HG02610 (cell line): ENCODE results near the gene ZNF662.

ENCODE experiments used
- ATAC-seq: cut with Tn5 transposase; IDR thresholded peaks from one replicate; pipeline ENCODE4 v1.9.1; 2021; ENCODE audit warnings: mild to moderate bottlenecking, moderate library complexity; ENCODE audit not compliant: unreplicated experiment

ZNF662 gene

GRCh38 chr3:42886294-42886822 lies 19.6 kb upstream of the ZNF662 start:
- ATAC-seq, result no peak

- ATAC-seq, result no peak
Measured at GRCh38 chr3:42887084-42887483, 18.9 kb upstream of the ZNF662 start.

GRCh38 chr3:42891042-42891441 lies 14.9 kb upstream of the ZNF662 start:
- no peak for ATAC-seq

GRCh38 chr3:42892169-42892568 lies 13.8 kb upstream of the ZNF662 start:
- no peak for ATAC-seq

GRCh38 chr3:42892807-42893206 lies 13.1 kb upstream of the ZNF662 start:
- ATAC-seq, result no peak

- ATAC-seq, result no peak
Measured at GRCh38 chr3:42894698-42895579, 11.0 kb upstream of the ZNF662 start.

GRCh38 chr3:42895580-42895868 lies 10.4 kb upstream of the ZNF662 start:
- ATAC-seq, result no peak

GRCh38 chr3:42898896-42899675 lies 6.9 kb upstream of the ZNF662 start:
- no peak for ATAC-seq

- ATAC-seq, result no peak
Measured at GRCh38 chr3:42900226-42901072, 5.5 kb upstream of the ZNF662 start.

GRCh38 chr3:42901073-42901415 lies 4.9 kb upstream of the ZNF662 start:
- ATAC-seq, result no peak

- ATAC-seq, result no peak
Measured at GRCh38 chr3:42902257-42902656, 3.7 kb upstream of the ZNF662 start.

GRCh38 chr3:42904076-42904475 lies 1.9 kb upstream of the ZNF662 start:
- no peak for ATAC-seq

GRCh38 chr3:42905740-42906069 lies 237 bp upstream of the ZNF662 start:
- no peak for ATAC-seq

- no peak for ATAC-seq
Measured at GRCh38 chr3:42906848-42907183, 874 bp downstream of the ZNF662 start.

- no peak for ATAC-seq
Measured at GRCh38 chr3:42908675-42909074, 2.7 kb downstream of the ZNF662 start.

- ATAC-seq, result no peak
Measured at GRCh38 chr3:42911551-42911950, 5.6 kb downstream of the ZNF662 start.

GRCh38 chr3:42914771-42915515 lies 9.0 kb downstream of the ZNF662 start:
- ATAC-seq, result no peak

- no peak for ATAC-seq
Measured at GRCh38 chr3:42923606-42924005, 17.7 kb downstream of the ZNF662 start.

- ATAC-seq, result no peak
Measured at GRCh38 chr3:42926310-42926709, 20.4 kb downstream of the ZNF662 start.

GRCh38 chr3:42934111-42934510 lies 28.2 kb downstream of the ZNF662 start:
- ATAC-seq, result no peak

- ATAC-seq, result no peak
Measured at GRCh38 chr3:42934910-42935309, 29.0 kb downstream of the ZNF662 start.
